ENCODE data around the gene CCDC110. TPM values are rescaled to one million over a fixed set of nuclear protein-coding genes. Genes with fewer than 3 reads are reported as not detected.

CCDC110 gene
- total and polyA plus RNA-seq, 2 of the 13 experiments (the other 11 are each of a cell fraction or from before 2014, with no cell fraction given), result not detected

DNA sequence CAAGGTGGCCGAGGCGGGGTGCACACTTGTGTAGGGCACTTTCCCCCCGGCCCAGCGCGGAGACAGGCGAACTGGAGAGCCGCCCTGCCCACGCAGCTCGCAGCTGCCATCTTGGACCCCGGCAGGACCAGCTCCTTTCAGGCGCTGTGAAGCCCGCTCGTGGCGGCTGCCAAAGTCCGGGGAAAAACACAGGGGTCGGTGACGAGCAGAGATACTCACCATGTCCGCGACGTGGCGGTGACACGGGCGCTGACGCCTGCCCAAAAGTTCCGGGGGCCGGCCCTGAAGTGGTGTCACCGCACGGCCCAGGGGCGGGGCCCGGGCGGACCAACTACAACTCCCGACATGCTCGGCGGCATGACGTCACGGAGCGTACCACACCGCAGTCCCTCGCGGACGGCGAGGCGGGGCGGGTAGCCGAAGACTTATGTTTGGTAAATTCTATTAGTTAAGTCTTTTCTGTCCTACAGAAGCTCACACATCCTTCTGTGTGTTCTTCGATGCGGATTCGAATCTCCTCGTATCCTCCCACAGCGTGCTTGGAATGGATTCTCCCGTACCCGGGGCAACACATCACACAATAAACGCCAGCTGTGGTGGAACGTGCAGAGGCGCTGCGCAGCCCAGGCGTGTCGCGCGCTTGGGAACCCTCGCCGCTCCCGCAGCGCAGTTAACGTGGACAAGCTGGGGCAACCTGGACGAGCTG, 45.7 kb downstream of the CCDC110 start, which contains the start of gene UFSP2 (continued):
- TF ChIP-seq, protein P1, sequence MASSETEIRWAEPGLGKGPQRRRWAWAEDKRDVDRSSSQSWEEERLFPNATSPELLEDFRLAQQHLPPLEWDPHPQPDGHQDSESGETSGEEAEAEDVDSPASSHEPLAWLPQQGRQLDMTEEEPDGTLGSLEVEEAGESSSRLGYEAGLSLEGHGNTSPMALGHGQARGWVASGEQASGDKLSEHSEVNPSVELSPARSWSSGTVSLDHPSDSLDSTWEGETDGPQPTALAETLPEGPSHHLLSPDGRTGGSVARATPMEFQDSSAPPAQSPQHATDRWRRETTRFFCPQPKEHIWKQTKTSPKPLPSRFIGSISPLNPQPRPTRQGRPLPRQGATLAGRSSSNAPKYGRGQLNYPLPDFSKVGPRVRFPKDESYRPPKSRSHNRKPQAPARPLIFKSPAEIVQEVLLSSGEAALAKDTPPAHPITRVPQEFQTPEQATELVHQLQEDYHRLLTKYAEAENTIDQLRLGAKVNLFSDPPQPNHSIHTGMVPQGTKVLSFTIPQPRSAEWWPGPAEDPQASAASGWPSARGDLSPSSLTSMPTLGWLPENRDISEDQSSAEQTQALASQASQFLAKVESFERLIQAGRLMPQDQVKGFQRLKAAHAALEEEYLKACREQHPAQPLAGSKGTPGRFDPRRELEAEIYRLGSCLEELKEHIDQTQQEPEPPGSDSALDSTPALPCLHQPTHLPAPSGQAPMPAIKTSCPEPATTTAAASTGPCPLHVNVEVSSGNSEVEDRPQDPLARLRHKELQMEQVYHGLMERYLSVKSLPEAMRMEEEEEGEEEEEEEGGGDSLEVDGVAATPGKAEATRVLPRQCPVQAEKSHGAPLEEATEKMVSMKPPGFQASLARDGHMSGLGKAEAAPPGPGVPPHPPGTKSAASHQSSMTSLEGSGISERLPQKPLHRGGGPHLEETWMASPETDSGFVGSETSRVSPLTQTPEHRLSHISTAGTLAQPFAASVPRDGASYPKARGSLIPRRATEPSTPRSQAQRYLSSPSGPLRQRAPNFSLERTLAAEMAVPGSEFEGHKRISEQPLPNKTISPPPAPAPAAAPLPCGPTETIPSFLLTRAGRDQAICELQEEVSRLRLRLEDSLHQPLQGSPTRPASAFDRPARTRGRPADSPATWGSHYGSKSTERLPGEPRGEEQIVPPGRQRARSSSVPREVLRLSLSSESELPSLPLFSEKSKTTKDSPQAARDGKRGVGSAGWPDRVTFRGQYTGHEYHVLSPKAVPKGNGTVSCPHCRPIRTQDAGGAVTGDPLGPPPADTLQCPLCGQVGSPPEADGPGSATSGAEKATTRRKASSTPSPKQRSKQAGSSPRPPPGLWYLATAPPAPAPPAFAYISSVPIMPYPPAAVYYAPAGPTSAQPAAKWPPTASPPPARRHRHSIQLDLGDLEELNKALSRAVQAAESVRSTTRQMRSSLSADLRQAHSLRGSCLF (CRISPR knock-in tag; IDR thresholded peaks at IDR 0.05; ENCODE audit: borderline replicate concordance), result no peak; the same call in 1 of the 2 replicates
- TF ChIP-seq YEATS2 (CRISPR knock-in tag; IDR thresholded peaks at IDR 0.05; ENCODE audit: borderline replicate concordance) (peak; percentile 44; the same call in 1 of the 2 replicates), GABPA (IDR thresholded peaks at IDR 0.05; ENCODE audit: low read depth, low read length) (no peak), GABPA (CRISPR knock-in tag; IDR thresholded peaks at IDR 0.05; ENCODE audit: low read depth) (peak; percentile 50; the same call in 1 of the 2 replicates), ZNF605 (CRISPR knock-in tag; IDR thresholded peaks at IDR 0.05) (peak; percentile 83), IKZF4 (CRISPR knock-in tag; IDR thresholded peaks at IDR 0.05; ENCODE audit: borderline replicate concordance, low read depth, not compliant biosample characterization) (no peak), ZGPAT (CRISPR knock-in tag; IDR thresholded peaks at IDR 0.05) (peak; percentile 82), KDM5B (CRISPR knock-in tag; IDR thresholded peaks at IDR 0.05; ENCODE audit: borderline replicate concordance) (peak; percentile 71), ZNF383 (CRISPR knock-in tag; IDR thresholded peaks at IDR 0.05; ENCODE audit: borderline replicate concordance) (0 out of 2 replicates have a peak, but pooled peaks have one; percentile 34), CHD4 (IDR thresholded peaks at IDR 0.05; ENCODE audit: borderline replicate concordance, low read length) (no peak), TP53 (CRISPR knock-in tag; conservative IDR thresholded peaks at IDR 0.05) (0 out of 2 replicates have a peak, but pooled peaks have one; percentile 28), ZNF737 (CRISPR knock-in tag; IDR thresholded peaks at IDR 0.05; ENCODE audit: borderline replicate concordance) (no peak), EHMT2 (IDR thresholded peaks at IDR 0.05; ENCODE audit: borderline replicate concordance, low read depth, low read length) (no peak), REXO4 (CRISPR knock-in tag; IDR thresholded peaks at IDR 0.05; ENCODE audit: borderline replicate concordance) (no peak), ZNF720 (CRISPR knock-in tag; IDR thresholded peaks at IDR 0.05) (no peak), ZNF709 (CRISPR knock-in tag; IDR thresholded peaks at IDR 0.05) (no peak), HOXA3 (CRISPR knock-in tag; IDR thresholded peaks at IDR 0.05) (peak; percentile 94)
- TF ChIP-seq, protein P2, sequence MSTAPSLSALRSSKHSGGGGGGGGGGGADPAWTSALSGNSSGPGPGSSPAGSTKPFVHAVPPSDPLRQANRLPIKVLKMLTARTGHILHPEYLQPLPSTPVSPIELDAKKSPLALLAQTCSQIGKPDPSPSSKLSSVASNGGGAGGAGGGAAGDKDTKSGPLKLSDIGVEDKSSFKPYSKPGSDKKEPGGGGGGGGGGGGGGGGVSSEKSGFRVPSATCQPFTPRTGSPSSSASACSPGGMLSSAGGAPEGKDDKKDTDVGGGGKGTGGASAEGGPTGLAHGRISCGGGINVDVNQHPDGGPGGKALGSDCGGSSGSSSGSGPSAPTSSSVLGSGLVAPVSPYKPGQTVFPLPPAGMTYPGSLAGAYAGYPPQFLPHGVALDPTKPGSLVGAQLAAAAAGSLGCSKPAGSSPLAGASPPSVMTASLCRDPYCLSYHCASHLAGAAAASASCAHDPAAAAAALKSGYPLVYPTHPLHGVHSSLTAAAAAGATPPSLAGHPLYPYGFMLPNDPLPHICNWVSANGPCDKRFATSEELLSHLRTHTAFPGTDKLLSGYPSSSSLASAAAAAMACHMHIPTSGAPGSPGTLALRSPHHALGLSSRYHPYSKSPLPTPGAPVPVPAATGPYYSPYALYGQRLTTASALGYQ (CRISPR knock-in tag; IDR thresholded peaks at IDR 0.05), result no peak
- TF ChIP-seq, protein P3, sequence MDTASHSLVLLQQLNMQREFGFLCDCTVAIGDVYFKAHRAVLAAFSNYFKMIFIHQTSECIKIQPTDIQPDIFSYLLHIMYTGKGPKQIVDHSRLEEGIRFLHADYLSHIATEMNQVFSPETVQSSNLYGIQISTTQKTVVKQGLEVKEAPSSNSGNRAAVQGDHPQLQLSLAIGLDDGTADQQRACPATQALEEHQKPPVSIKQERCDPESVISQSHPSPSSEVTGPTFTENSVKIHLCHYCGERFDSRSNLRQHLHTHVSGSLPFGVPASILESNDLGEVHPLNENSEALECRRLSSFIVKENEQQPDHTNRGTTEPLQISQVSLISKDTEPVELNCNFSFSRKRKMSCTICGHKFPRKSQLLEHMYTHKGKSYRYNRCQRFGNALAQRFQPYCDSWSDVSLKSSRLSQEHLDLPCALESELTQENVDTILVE (CRISPR knock-in tag; IDR thresholded peaks at IDR 0.05), result peak; percentile 40; the same call in 1 of the 2 replicates
